Effector memory CD4-positive, alpha-beta T cell (primary cell): ENCODE data around the gene ARHGEF11.
"Not testable (repeated sequence)": the region's sequence is repeated elsewhere in the genome, so short reads cannot be mapped to it uniquely, and the experiment has no call there.

Experiments
- DNase-seq, 3 donors: peaks; one replicate each; pipeline ENCODE4 v3.0.0-alpha.2; 2020
- H3K27ac ChIP-seq: 2 replicates; pipeline ENCODE4 v1.7.0; 2013; ENCODE audit warnings: mild to moderate bottlenecking, low read length, moderate library complexity; ENCODE audit not compliant: insufficient read depth, poor library complexity, severe bottlenecking
- H3K27me3 ChIP-seq: replicated peaks from 2 replicates; pipeline ENCODE4 v1.7.0; 2013; ENCODE audit warnings: mild to moderate bottlenecking, low read length; ENCODE audit not compliant: insufficient read depth, control insufficient read depth, poor library complexity, severe bottlenecking
- H3K36me3 ChIP-seq: 2 replicates; pipeline ENCODE4 v1.7.0; 2013; ENCODE audit warnings: mild to moderate bottlenecking, low read length, moderate library complexity; ENCODE audit not compliant: control insufficient read depth, insufficient read depth
- H3K4me1 ChIP-seq: 2 replicates; pipeline ENCODE4 v1.7.0; 2013; ENCODE audit warnings: low read length, mild to moderate bottlenecking; ENCODE audit not compliant: control insufficient read depth, insufficient read depth, poor library complexity, severe bottlenecking
- H3K4me3 ChIP-seq: 2 replicates; pipeline ENCODE4 v1.7.0; 2013; ENCODE audit warnings: low read length, low read depth, mild to moderate bottlenecking; ENCODE audit not compliant: insufficient read depth, poor library complexity, severe bottlenecking
- H3K9me3 ChIP-seq: 2 replicates; pipeline ENCODE4 v1.7.0; 2013; ENCODE audit warnings: mild to moderate bottlenecking, low read length, moderate library complexity; ENCODE audit not compliant: control insufficient read depth

ARHGEF11 gene

GRCh38 chr1:157055729-157056128 lies 10.2 kb upstream of the ARHGEF11 start:
- not testable (repeated sequence) for H3K27me3 ChIP-seq, H3K9me3 ChIP-seq, H3K4me1 ChIP-seq, DNase-seq, H3K36me3 ChIP-seq, H3K4me3 ChIP-seq, H3K27ac ChIP-seq

GRCh38 chr1:157050836-157051235 lies 5.3 kb upstream of the ARHGEF11 start:
- Histone ChIP-seq H3K4me1 (no peaks in the 10 kb centered on the region), H3K9me3 (peaks cover 4% of the 10 kb centered on the region), H3K27ac (no peak overlapping the region), H3K4me3 (no peak overlapping the region), H3K27me3 (peaks cover 24% of the 10 kb centered on the region), H3K36me3 (no peaks in the 10 kb centered on the region)
- DNase-seq, result no peak

DNA sequence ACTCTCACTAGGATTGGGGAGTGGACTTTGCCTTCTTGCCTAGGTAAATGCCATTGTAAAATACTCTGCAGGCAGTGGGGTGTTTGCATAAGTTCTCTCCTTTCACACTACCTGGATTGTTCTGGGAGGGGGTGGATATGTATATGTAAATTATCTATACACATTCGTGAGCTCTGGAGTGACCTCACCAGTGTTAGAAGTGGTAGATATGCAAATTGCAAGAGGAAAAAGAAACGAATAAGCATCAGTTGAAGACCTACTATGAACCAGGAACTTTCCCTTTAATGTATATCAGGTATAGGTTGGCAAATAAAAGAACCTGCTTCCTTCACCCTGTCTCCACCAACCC lies 1.5 kb upstream of the ARHGEF11 start:
- Histone ChIP-seq H3K27ac (no peak overlapping the region), H3K27me3 (peaks cover 35% of the 10 kb centered on the region), H3K4me1 (peaks cover 3% of the 10 kb centered on the region), H3K4me3 (no peak overlapping the region), H3K36me3 (no peaks in the 10 kb centered on the region), H3K9me3 (peaks cover 4% of the 10 kb centered on the region)
- no peak for DNase-seq

DNA sequence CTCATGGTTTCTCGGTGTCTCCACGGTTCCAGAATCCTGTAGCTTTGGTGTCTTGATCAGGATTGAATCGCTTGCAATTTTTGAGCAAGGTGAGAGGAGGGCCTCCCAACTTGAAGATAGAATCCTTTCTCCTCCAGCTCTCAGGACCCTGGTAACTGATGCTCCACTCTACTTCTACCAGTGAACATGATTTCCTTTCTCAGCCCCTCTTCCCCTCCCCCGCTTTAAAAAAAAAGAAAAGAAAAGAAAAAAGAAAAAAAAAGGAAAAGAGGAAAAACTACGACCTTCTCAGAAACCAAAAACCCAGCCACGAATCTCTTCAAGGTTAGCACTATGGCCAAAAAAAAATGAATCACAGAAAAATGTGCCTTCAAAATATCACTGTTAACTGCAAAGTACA lies 1.2 kb downstream of the ARHGEF11 start:
- Histone ChIP-seq H3K36me3 (no peaks in the 10 kb centered on the region), H3K27me3 (peaks cover 30% of the 10 kb centered on the region), H3K4me1 (peaks cover 3% of the 10 kb centered on the region), H3K4me3 (no peak overlapping the region), H3K27ac (no peak overlapping the region), H3K9me3 (no peaks in the 10 kb centered on the region)
- DNase-seq, result no peak

DNA sequence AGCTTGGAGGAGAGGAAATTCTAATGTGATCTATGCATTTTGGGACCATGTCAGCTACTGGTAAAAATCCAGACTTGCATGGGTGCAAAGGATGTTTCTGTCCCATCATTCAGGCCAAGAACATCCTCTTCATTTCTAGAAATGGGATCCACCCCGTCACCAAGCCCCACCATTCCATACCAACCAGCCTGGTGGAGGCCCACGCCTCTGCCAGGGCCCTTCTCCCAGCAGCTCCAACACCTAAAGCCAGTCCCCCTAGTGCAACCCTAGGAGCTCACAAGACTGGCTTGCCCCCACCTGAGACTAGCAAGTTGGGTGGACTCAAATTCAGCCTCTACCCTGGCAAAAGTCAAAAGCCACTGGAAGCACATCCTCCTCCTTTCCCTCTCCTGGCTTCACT lies 1.9 kb downstream of the ARHGEF11 start:
- Histone ChIP-seq H3K9me3 (no peaks in the 10 kb centered on the region), H3K27ac (no peak overlapping the region), H3K36me3 (no peaks in the 10 kb centered on the region), H3K4me3 (no peak overlapping the region), H3K27me3 (peaks cover 29% of the 10 kb centered on the region), H3K4me1 (peaks cover 3% of the 10 kb centered on the region)
- no peak for DNase-seq

- no peak for DNase-seq
- H3K27ac ChIP-seq, result no peak overlapping the region
- H3K4me3 ChIP-seq, result no peak overlapping the region
- H3K27me3 ChIP-seq, result peaks cover 20% of the 10 kb centered on the region
- no peaks in the 10 kb centered on the region for H3K36me3 ChIP-seq
- H3K4me1 ChIP-seq, result peaks cover 3% of the 10 kb centered on the region
- H3K9me3 ChIP-seq, result no peaks in the 10 kb centered on the region
Measured at GRCh38 chr1:157042846-157043245, 2.7 kb downstream of the ARHGEF11 start.

DNA sequence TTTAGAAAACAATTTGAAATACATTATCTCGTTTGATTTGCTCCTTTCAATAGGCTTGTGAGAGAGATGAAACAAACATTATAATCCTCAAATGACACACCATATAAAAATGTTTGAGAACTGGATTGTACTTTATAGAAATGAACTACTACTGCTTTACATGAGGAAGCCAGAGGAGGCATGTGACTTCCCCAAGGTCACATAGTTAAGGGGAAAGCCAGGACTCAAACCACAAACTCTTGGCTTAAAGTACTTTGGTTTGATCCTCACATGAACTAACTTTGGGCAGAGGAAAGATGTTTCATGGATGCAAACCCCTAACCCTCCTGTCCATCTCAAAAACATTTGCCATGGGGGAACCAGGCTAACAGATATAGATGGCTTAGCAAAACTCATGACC lies 4.7 kb downstream of the ARHGEF11 start:
- Histone ChIP-seq H3K4me1 (peaks cover 3% of the 10 kb centered on the region), H3K36me3 (no peaks in the 10 kb centered on the region), H3K9me3 (no peaks in the 10 kb centered on the region), H3K27ac (no peak overlapping the region), H3K4me3 (no peak overlapping the region), H3K27me3 (peaks cover 11% of the 10 kb centered on the region)
- no peak for DNase-seq

DNA sequence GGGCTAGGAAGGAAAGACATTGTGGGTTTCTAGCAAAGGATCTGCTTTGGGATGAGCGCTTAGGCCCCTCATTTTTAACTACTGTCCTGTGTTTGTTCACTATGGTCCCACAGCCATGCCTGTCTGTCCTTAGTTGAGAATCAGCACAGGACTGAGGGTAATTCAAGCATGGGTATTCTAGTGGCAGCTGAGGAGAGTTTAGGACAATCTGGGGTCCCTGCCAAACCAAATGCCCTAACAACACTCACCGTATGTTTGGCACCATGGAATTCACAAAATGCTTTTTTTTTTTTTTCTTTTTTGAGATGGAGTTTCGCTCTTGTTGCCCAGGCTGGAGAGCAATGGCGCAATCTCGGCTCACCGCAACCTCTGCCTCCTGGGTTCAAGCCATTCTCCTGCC lies 10.4 kb downstream of the ARHGEF11 start:
- no peaks in the 10 kb centered on the region for H3K4me1 ChIP-seq
- H3K4me3 ChIP-seq, result no peak overlapping the region
- H3K36me3 ChIP-seq, result no peaks in the 10 kb centered on the region
- H3K27me3 ChIP-seq, result no peaks in the 10 kb centered on the region
- DNase-seq, result no peak
- no peaks in the 10 kb centered on the region for H3K9me3 ChIP-seq
- no peak overlapping the region for H3K27ac ChIP-seq

DNA sequence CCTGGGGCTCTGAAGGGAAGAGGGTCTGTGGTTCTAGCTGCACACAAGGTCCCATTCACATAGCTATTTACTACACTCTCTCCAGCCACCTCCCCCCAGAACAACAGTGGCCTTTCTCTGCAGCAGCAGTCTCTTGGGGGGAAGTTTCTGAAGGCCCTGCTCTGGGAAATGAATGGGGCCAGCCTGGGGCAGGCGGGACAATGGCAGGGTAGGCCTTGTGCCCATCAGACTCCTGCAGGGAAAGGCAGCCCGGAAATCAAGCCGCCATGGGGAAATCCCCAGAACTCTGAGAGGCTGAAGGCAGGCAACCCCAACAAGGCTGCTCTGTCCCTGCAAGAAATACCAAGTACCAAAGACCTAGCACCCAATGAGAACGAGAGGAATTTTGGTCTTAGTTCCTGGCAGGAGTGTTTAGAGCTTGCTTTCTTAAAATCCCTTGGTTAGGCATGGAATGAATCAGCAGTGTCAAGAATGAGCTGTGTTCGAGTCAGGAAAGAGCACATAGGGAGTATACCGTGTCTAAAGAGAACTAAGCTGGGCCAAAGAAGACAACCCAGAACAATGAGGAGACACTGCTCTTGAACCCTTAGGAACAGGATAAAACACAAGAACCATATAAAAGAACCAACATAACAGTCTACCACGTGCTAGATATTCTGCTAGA lies 11.3 kb downstream of the ARHGEF11 start:
- Histone ChIP-seq H3K27ac (no peak overlapping the region), H3K36me3 (no peaks in the 10 kb centered on the region), H3K4me3 (no peak overlapping the region), H3K9me3 (no peaks in the 10 kb centered on the region), H3K4me1 (no peaks in the 10 kb centered on the region), H3K27me3 (no peaks in the 10 kb centered on the region)
- no peak for DNase-seq

DNA sequence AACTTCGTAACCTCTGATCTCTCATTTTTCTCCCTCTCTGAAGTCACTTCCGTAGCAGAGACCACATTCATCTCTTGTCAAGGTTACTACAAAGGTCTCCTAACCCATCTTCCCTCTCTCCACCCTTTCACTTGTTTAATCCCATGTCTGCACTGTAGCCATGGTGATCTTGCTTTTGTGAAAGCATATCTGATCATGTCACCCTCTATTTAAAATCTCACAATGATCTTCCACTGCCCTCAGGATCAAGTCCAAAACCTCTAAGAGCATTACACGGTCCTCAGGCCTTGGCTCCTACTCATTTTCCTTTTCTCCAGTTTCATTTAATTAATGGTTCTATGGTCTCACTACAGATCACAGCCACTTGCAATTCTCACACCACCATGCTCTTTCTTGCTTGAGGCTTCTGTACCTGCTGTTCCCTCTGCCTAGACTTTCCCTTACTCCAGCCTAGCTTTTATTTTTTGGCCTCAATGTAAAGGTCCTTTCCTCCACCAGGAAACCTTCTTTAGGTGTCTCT lies 12.1 kb downstream of the ARHGEF11 start:
- no peak for DNase-seq

More for the DNA sequence above, 12.1 kb downstream of the ARHGEF11 start:
- Histone ChIP-seq H3K36me3 (no peaks in the 10 kb centered on the region), H3K4me3 (no peak overlapping the region), H3K27ac (no peak overlapping the region), H3K27me3 (no peaks in the 10 kb centered on the region), H3K9me3 (no peaks in the 10 kb centered on the region), H3K4me1 (no peaks in the 10 kb centered on the region)
